ENCODE data around the gene GRB2. TPM values are rescaled to one million over a fixed set of nuclear protein-coding genes. Genes with fewer than 3 reads are reported as not detected.

The GRB2 gene
- total RNA-seq, 6 donors from 2014 or later, result 103 to 168 (median 151) TPM

GRCh38 chr17:75301502-75302206, 103.8 kb downstream of the GRB2 start:
- DNase-seq, result no peak
- H3K9me3 ChIP-seq, result no peaks in the 10 kb centered on the region
- H3K4me1 ChIP-seq, result peaks cover 0 to 5% (median 2%) of the 10 kb centered on the region in 4 donors
- WGBS, 2 donors, result 82 to 86% methylated on average over 17 of the region's 17 CpGs
- H3K4me3 ChIP-seq, result no peak overlapping the region
- H3K27ac ChIP-seq, result peak overlapping the region in 3 of 4 donors; percentile 40 to 67 (median 46)
- no peak for TF ChIP-seq POLR2A (IDR thresholded peaks at IDR 0.05)
- TF ChIP-seq EP300 (IDR thresholded peaks at IDR 0.05), result peak in 2 of 4 donors; percentile 10 to 22
- TF ChIP-seq CTCF (IDR thresholded peaks at IDR 0.05), result no peak
- H3K36me3 ChIP-seq, result no peaks in the 10 kb centered on the region
- no peaks in the 10 kb centered on the region for H3K27me3 ChIP-seq
- peak in 1 of 2 donors; percentile 67 for ATAC-seq (ENCODE audit: low FRiP score in 2 of 2)

DNA sequence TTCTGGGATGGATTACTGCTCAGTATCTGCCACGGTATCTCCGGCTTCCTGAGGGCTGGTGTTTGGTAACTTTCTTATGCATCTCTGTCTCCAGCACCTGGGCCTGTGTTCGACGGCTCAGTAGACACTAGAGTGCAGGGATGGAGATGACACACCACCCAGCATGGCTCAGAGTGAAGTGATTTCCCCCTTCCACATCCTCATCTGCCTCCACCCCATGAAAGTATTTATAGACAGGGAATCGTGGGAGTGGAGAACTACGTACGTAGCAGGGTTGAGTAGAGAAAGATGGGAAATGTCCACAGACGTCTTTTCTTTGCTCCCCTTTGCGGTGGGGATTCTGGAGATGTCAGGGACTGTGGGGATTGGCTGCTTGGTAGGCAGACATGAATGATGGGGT, 104.4 kb downstream of the GRB2 start:
- peak in 1 of 2 donors; percentile 63 for ATAC-seq (ENCODE audit: low FRiP score in 2 of 2)
- Histone ChIP-seq H3K4me3 (no peak overlapping the region), H3K9me3 (no peaks in the 10 kb centered on the region), H3K36me3 (no peaks in the 10 kb centered on the region), H3K27me3 (no peaks in the 10 kb centered on the region), H3K27ac (peak overlapping the region in 3 of 4 donors; percentile 40 to 67 (median 46)), H3K4me1 (peaks cover 0 to 5% (median 3%) of the 10 kb centered on the region in 4 donors)
- WGBS, 2 donors, result 75 to 77% methylated on average over 9 of the region's 9 CpGs
- no peak for DNase-seq
- TF ChIP-seq CTCF (IDR thresholded peaks at IDR 0.05) (no peak), POLR2A (IDR thresholded peaks at IDR 0.05) (peak in 1 of 4 donors; percentile 36), EP300 (IDR thresholded peaks at IDR 0.05) (no peak)

GRCh38 chr17:75300280-75300679, 105.2 kb downstream of the GRB2 start:
- Histone ChIP-seq H3K27me3 (no peaks in the 10 kb centered on the region), H3K4me1 (peaks cover 0 to 12% (median 5%) of the 10 kb centered on the region in 4 donors), H3K36me3 (no peaks in the 10 kb centered on the region), H3K9me3 (no peaks in the 10 kb centered on the region), H3K4me3 (no peak overlapping the region), H3K27ac (peak overlapping the region in 1 of 4 donors; percentile 67)
- no peak for ATAC-seq (ENCODE audit: low FRiP score in 2 of 2)
- no peak for DNase-seq
- WGBS, 2 donors, result 62 to 78% methylated on average over 7 of the region's 7 CpGs
- no peak for TF ChIP-seq CTCF (IDR thresholded peaks at IDR 0.05)
- no peak for TF ChIP-seq POLR2A (IDR thresholded peaks at IDR 0.05)
- no peak for TF ChIP-seq EP300 (IDR thresholded peaks at IDR 0.05)
- no peak for TF ChIP-seq POLR2AphosphoS5 (IDR thresholded peaks at IDR 0.05)

GRCh38 chr17:75295201-75296158, 110.0 kb downstream of the GRB2 start:
- H3K27ac ChIP-seq, result peak overlapping the region; percentile 81 to 85 (median 83)
- H3K36me3 ChIP-seq, result no peaks in the 10 kb centered on the region
- ATAC-seq (ENCODE audit: low FRiP score in 2 of 2) (peak; percentile 61 to 82), DNase-seq (no peak)
- no peaks in the 10 kb centered on the region for H3K27me3 ChIP-seq
- no peak overlapping the region for H3K4me3 ChIP-seq
- TF ChIP-seq POLR2A (IDR thresholded peaks at IDR 0.05) (peak in 1 of 4 donors; percentile 59), POLR2AphosphoS5 (IDR thresholded peaks at IDR 0.05) (no peak), CTCF (IDR thresholded peaks at IDR 0.05) (no peak), EP300 (IDR thresholded peaks at IDR 0.05) (peak in 2 of 4 donors; percentile 3 to 11)
- peaks cover 0 to 15% (median 3%) of the 10 kb centered on the region in 4 donors for H3K4me1 ChIP-seq
- 53 to 70% methylated on average over 8 of the region's 8 CpGs for WGBS, 2 donors
- H3K9me3 ChIP-seq, result no peaks in the 10 kb centered on the region

Measured in upper lobe of left lung (tissue), 6 donors.